K562 (cell line): ENCODE results near the gene CXCR6. TPM values are rescaled to one million over a fixed set of nuclear protein-coding genes. Genes with fewer than 3 reads are reported as not detected.

Experiments used
- ATAC-seq: fragments of 200-7000 bp; cut with Tn5 transposase; 3 replicates; pipeline ENCODE4 v1.9.1; 2020; ENCODE audit warnings: moderate library complexity
- BruUV-seq: library from RNA; stranded (reverse); fragments of 400-500 nt; replicated peaks from 2 replicates; lab custom pipeline; 2021; lab: Mats Ljungman, UMichigan
- CTCF ChIA-PET: fragments of 300-600 bp; formaldehyde crosslinking; extraction: SDS; loops from one replicate; lab custom pipeline; 2021; ENCODE audit warnings: low intra/inter-chr PET ratio; lab: Yijun Ruan, JAX
- POLR2A ChIA-PET: fragments of 300-600, 350-650 bp; sonication (Branson Sonifier 250); formaldehyde crosslinking; extraction: SDS; loops from one replicate; lab custom pipeline; 2021; ENCODE audit warnings: antibody characterized with exemption, inconsistent platforms; lab: Yijun Ruan, JAX
- DNase-seq, 4 experiments: peaks; one replicate each; pipeline versions ENCODE4 v3.0.0 to v3.0.0-alpha.2; 2011 to 2018; ENCODE audit warnings: low spot score in 3 of 4, mixed read lengths in 3 of 4; ENCODE audit errors: extremely low read depth in 1 of 4
- FAIRE-seq: peaks from 2 replicates; lab custom pipeline; 2011; peaks lifted over from hg19 to GRCh38; lab: Jason Lieb, UNC
- H2AFZ ChIP-seq: 2 replicates; pipeline ENCODE4 v1.6.0; 2011; ENCODE audit warnings: low read depth, low read length, control low read depth, inconsistent platforms
- H3K27ac ChIP-seq: fragments of 200-600 bp; 3 replicates; pipeline ENCODE4 v1.8.0; 2011; ENCODE audit warnings: low read depth, mild to moderate bottlenecking, control low read depth, inconsistent platforms, low read length, moderate library complexity, mixed read lengths; ENCODE audit errors: extremely low read depth
- H3K27me3 ChIP-seq, 2 experiments: fragments of 300-600 bp in 1 of 2; 2 replicates in 1 of 2; 3 replicates in 1 of 2; pipeline versions ENCODE4 v1.6.0 to v1.8.0; 2011; ENCODE audit warnings: inconsistent platforms in 2 of 2, low read length in 2 of 2, mild to moderate bottlenecking in 1 of 2, mixed read lengths in 1 of 2, moderate library complexity in 1 of 2; ENCODE audit not compliant: control insufficient read depth in 2 of 2, insufficient read depth in 2 of 2
- H3K36me3 ChIP-seq: fragments of 300-600 bp; 3 replicates; pipeline ENCODE4 v1.8.0; 2011; ENCODE audit warnings: mild to moderate bottlenecking, low read length, inconsistent platforms; ENCODE audit not compliant: control insufficient read depth, insufficient read depth
- H3K4me1 ChIP-seq, 2 experiments: fragments of 200-600 bp in 1 of 2; replicated peaks in 1 of 2; 2 replicates in 1 of 2; 3 replicates in 1 of 2; pipeline versions ENCODE4 v1.5.1 to v1.8.0; 2011; ENCODE audit warnings: inconsistent platforms in 2 of 2, low read length in 2 of 2, mild to moderate bottlenecking in 1 of 2, mixed read lengths in 1 of 2, moderate library complexity in 1 of 2; ENCODE audit not compliant: control insufficient read depth in 2 of 2, insufficient read depth in 2 of 2
- H3K4me2 ChIP-seq: 2 replicates; pipeline ENCODE4 v1.6.1; 2011; ENCODE audit warnings: low read length, control low read depth, inconsistent platforms, mixed read lengths; ENCODE audit not compliant: insufficient read depth
- H3K4me3 ChIP-seq: fragments of 200-600 bp; sonication (generic), shearing (Covaris generic); 2 replicates; pipeline ENCODE4 v1.5.1; 2016; ENCODE audit warnings: control low read depth, inconsistent platforms
- H3K79me2 ChIP-seq: fragments of 200-600 bp; 3 replicates; pipeline ENCODE4 v1.8.0; 2011; ENCODE audit warnings: low read length, inconsistent platforms; ENCODE audit not compliant: control insufficient read depth, insufficient read depth
- H3K9ac ChIP-seq, 2 experiments: 2 replicates each; pipeline versions ENCODE4 v1.6.0 to v1.6.1; 2011; ENCODE audit warnings: low read depth in 2 of 2, low read length in 2 of 2, control low read depth in 1 of 2, inconsistent platforms in 1 of 2, mild to moderate bottlenecking in 1 of 2, mixed read lengths in 1 of 2; ENCODE audit not compliant: insufficient read depth in 1 of 2
- H3K9me1 ChIP-seq: one replicate; pipeline ENCODE4 v1.6.0; 2011; ENCODE audit warnings: inconsistent platforms, mild to moderate bottlenecking, low read length, moderate library complexity; ENCODE audit not compliant: control insufficient read depth, insufficient read depth
- H3K9me3 ChIP-seq: replicated peaks from 2 replicates; pipeline ENCODE4 v1.5.1; 2011; ENCODE audit warnings: low read depth, low read length, inconsistent platforms; ENCODE audit not compliant: control insufficient read depth, insufficient read depth
- H4K20me1 ChIP-seq: replicated peaks from 2 replicates; pipeline ENCODE4 v1.6.1; 2011; ENCODE audit warnings: low read length, inconsistent platforms, mixed read lengths; ENCODE audit not compliant: control insufficient read depth, insufficient read depth
- CEBPG ChIP-seq, 3 experiments: fragments of 200-800 bp in 1 of 3; sonication (Bioruptor generic) in 1 of 3; sonication (generic) in 1 of 3; formaldehyde crosslinking in 1 of 3; IDR thresholded peaks in 2 of 3; conservative IDR thresholded peaks in 1 of 3; 2 replicates each; pipeline versions ENCODE4 v1.6.1 to v1.8.0; 2016 to 2022; ENCODE audit warnings: missing compliant biosample characterization in 2 of 3, missing genetic modification characterization in 2 of 3, mild to moderate bottlenecking in 1 of 3, missing genetic modification reagents in 1 of 3
- CHD7 ChIP-seq: fragments of 200-600 bp; sonication (generic); IDR thresholded peaks from one replicate; pipeline ENCODE4 v1.6.1; 2012; ENCODE audit warnings: mild to moderate bottlenecking, low read depth, low read length, inconsistent platforms
- CSDE1 ChIP-seq, 2 experiments: fragments of 450-650 bp; IDR thresholded peaks; 2 replicates each; pipeline ENCODE4 v1.6.1; 2016; ENCODE audit warnings: mild to moderate bottlenecking in 1 of 2
- CTCFL ChIP-seq: IDR thresholded peaks from 2 replicates; pipeline ENCODE4 v1.6.1; 2011; ENCODE audit warnings: borderline replicate concordance, low read depth, mild to moderate bottlenecking, moderate library complexity, low read length; ENCODE audit not compliant: insufficient read depth, poor library complexity, severe bottlenecking
- DACH1 ChIP-seq: fragments of 450-650 bp; IDR thresholded peaks from 2 replicates; pipeline ENCODE4 v1.6.1; 2018; ENCODE audit not compliant: partially characterized antibody
- KAT2B ChIP-seq: IDR thresholded peaks from one replicate; pipeline ENCODE4 v1.6.1; 2012; ENCODE audit warnings: low read depth, mild to moderate bottlenecking, control low read depth, inconsistent platforms, low read length, moderate library complexity
- KLF6 ChIP-seq: fragments of 250-450 bp; sonication (Bioruptor Pico); IDR thresholded peaks from 2 replicates; pipeline ENCODE4 v1.4.0; 2020; ENCODE audit warnings: mild to moderate bottlenecking, moderate library complexity, borderline replicate concordance
- SMARCE1 ChIP-seq: fragments of 450-650 bp; IDR thresholded peaks from 2 replicates; pipeline ENCODE4 v1.7.1; 2016; ENCODE audit warnings: mild to moderate bottlenecking
- WGBS: fragments of 100-300 bp; shearing (Covaris generic); methylation state at CpG from one replicate; pipeline ENCODE4 v1.1.6; 2016; ENCODE audit warnings: low coverage, mixed read lengths; ENCODE audit not compliant: insufficient coverage; ENCODE audit errors: missing lambda C conversion rate; 5-methylcytosine and 5-hydroxymethylcytosine counted together
- in situ Hi-C: fragments of 300-500 bp; cut with MboI; formaldehyde crosslinking; loops from 4 replicates; pipeline ENCODE4 v1.15.0; 2018; ENCODE audit warnings: inconsistent platforms, mixed read lengths
- intact Hi-C: fragments of 100-400 bp; cut with micrococcal nuclease; formaldehyde crosslinking; loops from 2 replicates; pipeline ENCODE4 v1.14.2; 2022
- polyA plus RNA-seq, 8 experiments: library from polyadenylated mRNA; depleted of rRNA in 4 of 8; stranded (reverse) in 5 of 8; unstranded in 3 of 8; fragments of >200 nt; fragmentation: Nextera tagmentation in 2 of 8; fragmentation: Illumina TruSeq in 1 of 8; extraction: Ambion mirVana in 2 of 8; extraction: Trizol in 1 of 8; gene quantifications; 2 replicates each; pipeline versions ENCODE4 v1.2.1 to v1.2.3, GENCODE V29; 2011 to 2014; ENCODE audit warnings: inconsistent platforms in 1 of 8, missing spikeins in 1 of 8
- total RNA-seq, 7 experiments: library from RNA; depleted of rRNA in 6 of 7; stranded (reverse); fragments of >200 nt in 6 of 7; fragmentation: Illumina TruSeq in 2 of 7; extraction: Trizol in 2 of 7; gene quantifications; 2 replicates each; pipeline versions ENCODE4 v1.2.1 to v1.2.3, GENCODE V29; 2011 to 2021; ENCODE audit warnings: low replicate concordance in 1 of 7

Gene CXCR6
- total and polyA plus RNA-seq, 9 of the 15 experiments (the other 6 are each of a cell fraction or from before 2014, with no cell fraction given) = 0.28 TPM; not detected in 8

- BruUV-seq = no TSS peak
- intact Hi-C loops (loop anchor here (1.0 to 10.0 kb wide), 2 partner anchors 140 to 904 kb away; no protein-coding TSS in a partner anchor), in situ Hi-C loops (no loop called here)
- Histone ChIP-seq H3K79me2 (no peaks in the 10 kb centered on the region), H3K27me3 (no peaks in the 10 kb centered on the region), H3K4me3 (no peak overlapping the region), H4K20me1 (no peaks in the 10 kb centered on the region), H3K4me1 (peaks cover 4 to 6% of the 10 kb centered on the region in 2 experiments; a peak in 1 of 5 replicates), H3K4me2 (no peak overlapping the region), H3K9ac (no peak overlapping the region), H3K27ac (no peak overlapping the region), H3K9me1 (no peaks in the 10 kb centered on the region), H2AFZ (no peak overlapping the region), H3K36me3 (peaks cover 52% of the 10 kb centered on the region), H3K9me3 (no peaks in the 10 kb centered on the region)
- peak; percentile 94 for ATAC-seq
- ChIA-PET CTCF (interaction anchor here (1.4 to 7.6 kb wide), 3 partner anchors 141 to 901 kb away, joined by 4 to 123 read pairs (median 4); no protein-coding TSS in a partner anchor), POLR2A (interaction anchor here (0.6 to 1.6 kb wide), 5 partner anchors 8 to 171 kb away, joined by 3 to 5 read pairs (median 5); no protein-coding TSS in a partner anchor)
- peak; percentile 94 for FAIRE-seq
- WGBS = 25% methylated on average over 4 of the region's 4 CpGs
- peak; percentile 74 to 89 (median 79) for DNase-seq
- TF ChIP-seq CEBPG (CRISPR knock-in tag; IDR thresholded peaks at IDR 0.05) (no peak), CEBPG (tag; conservative IDR thresholded peaks at IDR 0.05 in 1 of 2, IDR thresholded peaks at IDR 0.05 in 1 of 2) (no peak), CHD7 (no peak), CSDE1 (IDR thresholded peaks at IDR 0.05) (0 out of 4 replicates have a peak, but pooled peaks of 1 of the 2 experiments have one; percentile 22), KLF6 (CRISPR knock-in tag) (no peak), KAT2B (no peak), DACH1 (peak; percentile 42), SMARCE1 (no peak), CTCFL (peak; percentile 41)
Observed at GRCh38 chr3:45938864-45939263, 4.4 kb upstream of the CXCR6 start.
